ENCODE measurements around the gene HPS4. TPM values are rescaled to one million over a fixed set of nuclear protein-coding genes. Genes with fewer than 3 reads are reported as not detected.
A peak's percentile ranks its signal among the peaks of the same experiment; 100 is the strongest.

Gene HPS4
- total RNA-seq, 1 donor from 2014 or later: 37.1 TPM

GRCh38 chr22:26479043-26479791 lies 4.4 kb downstream of the HPS4 start:
- TF ChIP-seq, protein P1, sequence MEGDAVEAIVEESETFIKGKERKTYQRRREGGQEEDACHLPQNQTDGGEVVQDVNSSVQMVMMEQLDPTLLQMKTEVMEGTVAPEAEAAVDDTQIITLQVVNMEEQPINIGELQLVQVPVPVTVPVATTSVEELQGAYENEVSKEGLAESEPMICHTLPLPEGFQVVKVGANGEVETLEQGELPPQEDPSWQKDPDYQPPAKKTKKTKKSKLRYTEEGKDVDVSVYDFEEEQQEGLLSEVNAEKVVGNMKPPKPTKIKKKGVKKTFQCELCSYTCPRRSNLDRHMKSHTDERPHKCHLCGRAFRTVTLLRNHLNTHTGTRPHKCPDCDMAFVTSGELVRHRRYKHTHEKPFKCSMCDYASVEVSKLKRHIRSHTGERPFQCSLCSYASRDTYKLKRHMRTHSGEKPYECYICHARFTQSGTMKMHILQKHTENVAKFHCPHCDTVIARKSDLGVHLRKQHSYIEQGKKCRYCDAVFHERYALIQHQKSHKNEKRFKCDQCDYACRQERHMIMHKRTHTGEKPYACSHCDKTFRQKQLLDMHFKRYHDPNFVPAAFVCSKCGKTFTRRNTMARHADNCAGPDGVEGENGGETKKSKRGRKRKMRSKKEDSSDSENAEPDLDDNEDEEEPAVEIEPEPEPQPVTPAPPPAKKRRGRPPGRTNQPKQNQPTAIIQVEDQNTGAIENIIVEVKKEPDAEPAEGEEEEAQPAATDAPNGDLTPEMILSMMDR (IDR thresholded peaks at IDR 0.05): no peak
- no peaks in the 10 kb centered on the region for H3K9me3 Mint-ChIP-seq (ENCODE audit: unreplicated experiment)
- peaks cover 55% of the 10 kb centered on the region for H3K4me1 Mint-ChIP-seq (ENCODE audit: unreplicated experiment)
- H3K4me3 Mint-ChIP-seq (ENCODE audit: unreplicated experiment): no peak overlapping the region
- no peak for DNase-seq (ENCODE audit: extremely low spot score, unreplicated experiment)
- no peaks in the 10 kb centered on the region for H3K27me3 Mint-ChIP-seq (ENCODE audit: unreplicated experiment)
- H3K27ac Mint-ChIP-seq (ENCODE audit: unreplicated experiment): no peak overlapping the region
- peaks cover 26% of the 10 kb centered on the region for H3K36me3 Mint-ChIP-seq (ENCODE audit: unreplicated experiment)

- H3K4me1 Mint-ChIP-seq (ENCODE audit: unreplicated experiment): peaks cover 47% of the 10 kb centered on the region
- TF ChIP-seq, protein P1 (IDR thresholded peaks at IDR 0.05): no peak
- H3K9me3 Mint-ChIP-seq (ENCODE audit: unreplicated experiment): no peaks in the 10 kb centered on the region
- no peak for DNase-seq (ENCODE audit: extremely low spot score, unreplicated experiment)
- peaks cover 40% of the 10 kb centered on the region for H3K36me3 Mint-ChIP-seq (ENCODE audit: unreplicated experiment)
- H3K27ac Mint-ChIP-seq (ENCODE audit: unreplicated experiment): peak overlapping the region; percentile 59
- no peaks in the 10 kb centered on the region for H3K27me3 Mint-ChIP-seq (ENCODE audit: unreplicated experiment)
- H3K4me3 Mint-ChIP-seq (ENCODE audit: unreplicated experiment): no peak overlapping the region
These were observed 6.2 kb downstream of the HPS4 start for GRCh38 chr22:26477341-26477731.

GRCh38 chr22:26476705-26477340 lies 6.8 kb downstream of the HPS4 start:
- DNase-seq (ENCODE audit: extremely low spot score, unreplicated experiment): no peak
- peaks cover 44% of the 10 kb centered on the region for H3K36me3 Mint-ChIP-seq (ENCODE audit: unreplicated experiment)
- peak overlapping the region; percentile 1 for H3K4me3 Mint-ChIP-seq (ENCODE audit: unreplicated experiment)
- peak overlapping the region; percentile 59 for H3K27ac Mint-ChIP-seq (ENCODE audit: unreplicated experiment)
- no peaks in the 10 kb centered on the region for H3K9me3 Mint-ChIP-seq (ENCODE audit: unreplicated experiment)
- H3K4me1 Mint-ChIP-seq (ENCODE audit: unreplicated experiment): peaks cover 42% of the 10 kb centered on the region
- TF ChIP-seq, protein P1 (IDR thresholded peaks at IDR 0.05): no peak
- no peaks in the 10 kb centered on the region for H3K27me3 Mint-ChIP-seq (ENCODE audit: unreplicated experiment)

DNA sequence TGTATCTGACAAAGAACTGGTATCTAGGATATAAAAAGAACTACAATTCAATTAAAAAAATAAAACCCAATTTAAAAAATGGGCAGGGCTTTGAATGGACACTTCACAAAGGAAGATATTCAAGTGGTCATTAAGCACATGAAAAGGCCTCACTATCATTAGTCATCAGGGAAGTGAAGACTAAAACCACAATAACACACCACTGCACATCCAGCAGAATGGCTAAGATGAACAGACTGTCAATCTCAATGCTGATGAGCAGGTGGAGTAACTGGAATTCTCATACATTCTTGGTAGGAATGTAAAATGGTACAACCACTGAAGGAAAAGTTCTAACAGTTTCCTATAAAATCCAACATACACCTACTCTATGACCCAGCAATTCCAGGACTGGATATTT lies 8.9 kb downstream of the HPS4 start:
- TF ChIP-seq, protein P1 (IDR thresholded peaks at IDR 0.05): no peak
- no peak overlapping the region for H3K4me3 Mint-ChIP-seq (ENCODE audit: unreplicated experiment)

GRCh38 chr22:26471522-26471921 lies 12.1 kb downstream of the HPS4 start:
- peaks cover 71% of the 10 kb centered on the region for H3K36me3 Mint-ChIP-seq (ENCODE audit: unreplicated experiment)
- peak overlapping the region; percentile 64 for H3K27ac Mint-ChIP-seq (ENCODE audit: unreplicated experiment)
- H3K4me1 Mint-ChIP-seq (ENCODE audit: unreplicated experiment): peaks cover 13% of the 10 kb centered on the region
- H3K27me3 Mint-ChIP-seq (ENCODE audit: unreplicated experiment): no peaks in the 10 kb centered on the region
- DNase-seq (ENCODE audit: extremely low spot score, unreplicated experiment): no peak
- TF ChIP-seq, protein P1 (IDR thresholded peaks at IDR 0.05): no peak
- no peak overlapping the region for H3K4me3 Mint-ChIP-seq (ENCODE audit: unreplicated experiment)
- no peaks in the 10 kb centered on the region for H3K9me3 Mint-ChIP-seq (ENCODE audit: unreplicated experiment)

More for the DNA sequence above, 8.9 kb downstream of the HPS4 start:
- Mint-ChIP-seq H3K9me3 (ENCODE audit: unreplicated experiment) (no peaks in the 10 kb centered on the region), H3K36me3 (ENCODE audit: unreplicated experiment) (peaks cover 56% of the 10 kb centered on the region), H3K4me1 (ENCODE audit: unreplicated experiment) (peaks cover 33% of the 10 kb centered on the region), H3K27me3 (ENCODE audit: unreplicated experiment) (no peaks in the 10 kb centered on the region), H3K27ac (ENCODE audit: unreplicated experiment) (no peak overlapping the region)
- no peak for DNase-seq (ENCODE audit: extremely low spot score, unreplicated experiment)
